HCT116 (cell line): ENCODE measurements around the gene ANTKMT. TPM values are rescaled to one million over a fixed set of nuclear protein-coding genes. Genes with fewer than 3 reads are reported as not detected.

Experiments
- ATAC-seq: fragments of 200-7000 bp; cut with Tn5 transposase; 2 replicates; pipeline ENCODE4 v1.9.1; 2020; ENCODE audit warnings: mild to moderate bottlenecking, moderate library complexity
- BruUV-seq: library from RNA; stranded (reverse); fragments of 400-500 nt; replicated peaks from 2 replicates; lab custom pipeline; 2021; lab: Mats Ljungman, UMichigan
- CTCF ChIA-PET: fragments of 300-600 bp; sonication (Branson Sonifier 250); formaldehyde crosslinking; loops from one replicate; lab custom pipeline; 2021; ENCODE audit warnings: antibody characterized with exemption; lab: Charles Lee
- POLR2A ChIA-PET: fragments of 300-600, 350-600 bp; sonication (Branson Sonifier 250); formaldehyde crosslinking; loops from one replicate; lab custom pipeline; 2021; ENCODE audit warnings: antibody characterized with exemption; lab: Charles Lee
- RAD21 ChIA-PET, 2 experiments: fragments of 300-600 bp; sonication (Branson Sonifier 250); formaldehyde crosslinking; loops; one replicate each; lab custom pipeline; 2023; ENCODE audit warnings: low total read pairs in 2 of 2; ENCODE audit not compliant: uncharacterized antibody in 2 of 2, unreplicated experiment in 2 of 2, low non-redundant PET in 1 of 2; lab: Charles Lee
- DNase-seq: peaks from one replicate; pipeline ENCODE4 v3.0.0-alpha.2; 2010; ENCODE audit warnings: low read depth, low spot score
- H2AFZ ChIP-seq: fragments of 200-600 bp; shearing (Covaris generic), sonication (generic); 2 replicates; pipeline ENCODE4 v1.6.1; 2017; ENCODE audit warnings: low read depth, mixed run types, mixed read lengths, antibody characterized with exemption, low read length; ENCODE audit not compliant: poor library complexity, severe bottlenecking
- H3K27ac ChIP-seq: 2 replicates; pipeline ENCODE4 v1.5.1; 2012; ENCODE audit warnings: low read depth, low read length
- H3K27me3 ChIP-seq: fragments of 200-600 bp; sonication (generic); 2 replicates; pipeline ENCODE4 v1.6.1; 2016; ENCODE audit warnings: mixed run types, low read length, mixed read lengths; ENCODE audit not compliant: insufficient read depth
- H3K36me3 ChIP-seq, 2 experiments: fragments of 200-500 bp in 1 of 2; fragments of 200-600 bp in 1 of 2; sonication (Bioruptor generic) in 1 of 2; sonication (generic) in 1 of 2; 2 replicates each; pipeline versions ENCODE4 v1.5.1 to v1.6.1; 2014 to 2016; ENCODE audit warnings: low read length in 2 of 2, inconsistent platforms in 1 of 2, mixed read lengths in 1 of 2, mixed run types in 1 of 2; ENCODE audit not compliant: insufficient read depth in 2 of 2, control insufficient read depth in 1 of 2
- H3K4me1 ChIP-seq, 2 experiments: fragments of 200-600 bp in 1 of 2; sonication (generic) in 1 of 2; 2 replicates each; pipeline versions ENCODE4 v1.5.1 to v1.6.1; 2012 to 2017; ENCODE audit warnings: low read length in 2 of 2, inconsistent platforms in 1 of 2, mild to moderate bottlenecking in 1 of 2, mixed read lengths in 1 of 2, mixed run types in 1 of 2, moderate library complexity in 1 of 2; ENCODE audit not compliant: insufficient read depth in 2 of 2, control insufficient read depth in 1 of 2
- H3K4me2 ChIP-seq: fragments of 200-600 bp; sonication (generic); 2 replicates; pipeline ENCODE4 v1.6.1; 2017; ENCODE audit warnings: mixed run types, low read length, mixed read lengths
- H3K4me3 ChIP-seq, 2 experiments: fragments of 200-600 bp in 1 of 2; sonication (generic) in 1 of 2; replicated peaks in 1 of 2; 2 replicates each; pipeline ENCODE4 v1.5.1; 2011 to 2016; ENCODE audit warnings: low read length in 2 of 2, control low read depth in 1 of 2, low read depth in 1 of 2, mild to moderate bottlenecking in 1 of 2, mixed read lengths in 1 of 2, mixed run types in 1 of 2
- H3K79me2 ChIP-seq: fragments of 200-600 bp; sonication (generic); 2 replicates; pipeline ENCODE4 v1.6.1; 2017; ENCODE audit warnings: mild to moderate bottlenecking, mixed run types, low read length, moderate library complexity, mixed read lengths; ENCODE audit not compliant: insufficient read depth
- H3K9ac ChIP-seq: fragments of 200-600 bp; sonication (generic); 2 replicates; pipeline ENCODE4 v1.6.1; 2016; ENCODE audit warnings: low read length, mixed read lengths
- H3K9me2 ChIP-seq: fragments of 200-600 bp; sonication (generic), shearing (Covaris generic); 2 replicates; pipeline ENCODE4 v1.6.1; 2017; ENCODE audit warnings: mixed run types, mild to moderate bottlenecking, moderate library complexity; ENCODE audit not compliant: insufficient read depth
- H3K9me3 ChIP-seq, 2 experiments: fragments of 200-500 bp in 1 of 2; fragments of 200-600 bp in 1 of 2; sonication (Bioruptor generic) in 1 of 2; sonication (generic) in 1 of 2; 2 replicates each; pipeline ENCODE4 v1.6.1; 2014 to 2017; ENCODE audit warnings: low read length in 2 of 2, mixed read lengths in 2 of 2, inconsistent platforms in 1 of 2, low read depth in 1 of 2, mild to moderate bottlenecking in 1 of 2, mixed run types in 1 of 2, moderate library complexity in 1 of 2; ENCODE audit not compliant: control insufficient read depth in 1 of 2, insufficient read depth in 1 of 2
- H4K20me1 ChIP-seq: fragments of 200-600 bp; sonication (generic), shearing (Covaris generic); 2 replicates; pipeline ENCODE4 v1.6.1; 2017; ENCODE audit warnings: mixed run types, mild to moderate bottlenecking, moderate library complexity; ENCODE audit not compliant: insufficient read depth
- CBX3 ChIP-seq: IDR thresholded peaks from 2 replicates; pipeline ENCODE4 v1.6.1; 2012; ENCODE audit warnings: low read depth
- CEBPB ChIP-seq: IDR thresholded peaks from 2 replicates; pipeline ENCODE4 v1.6.1; 2012; ENCODE audit warnings: low read depth
- CTCF ChIP-seq, 3 experiments: fragments of 200-600 bp in 1 of 3; sonication (generic) in 1 of 3; IDR thresholded peaks in 2 of 3; conservative IDR thresholded peaks in 1 of 3; 2 replicates each; pipeline ENCODE4 v1.5.1; 2012 to 2017; ENCODE audit warnings: low read depth in 2 of 3, low read length in 2 of 3, antibody characterized with exemption in 1 of 3, borderline replicate concordance in 1 of 3, control low read depth in 1 of 3, mild to moderate bottlenecking in 1 of 3, mixed read lengths in 1 of 3, mixed run types in 1 of 3, moderate library complexity in 1 of 3; ENCODE audit not compliant: insufficient read depth in 1 of 3
- EGR1 ChIP-seq: IDR thresholded peaks from 2 replicates; pipeline ENCODE4 v1.6.1; 2012; ENCODE audit warnings: low read depth
- ELF1 ChIP-seq: IDR thresholded peaks from 2 replicates; pipeline ENCODE4 v1.6.1; 2012; ENCODE audit warnings: low read depth, borderline replicate concordance
- EZH2 ChIP-seq: fragments of 200-600 bp; sonication (generic); IDR thresholded peaks from 2 replicates; pipeline ENCODE4 v1.6.1; 2017; ENCODE audit warnings: antibody characterized with exemption, mixed run types
- EZH2phosphoT487 ChIP-seq: fragments of 200-600 bp; IDR thresholded peaks from 2 replicates; pipeline ENCODE4 v1.6.1; 2018; ENCODE audit warnings: antibody characterized with exemption, borderline replicate concordance
- JUND ChIP-seq: IDR thresholded peaks from 2 replicates; pipeline ENCODE4 v1.6.1; 2012
- MAX ChIP-seq: IDR thresholded peaks from 2 replicates; pipeline ENCODE4 v1.6.1; 2012
- POLR2A ChIP-seq: IDR thresholded peaks from 2 replicates; pipeline ENCODE4 v1.7.0; 2011; ENCODE audit warnings: borderline replicate concordance; ENCODE audit not compliant: insufficient read depth, insufficient read length; ENCODE audit errors: extremely low read depth
- POLR2AphosphoS5 ChIP-seq: IDR thresholded peaks from 2 replicates; pipeline ENCODE4 v1.6.1; 2011; ENCODE audit warnings: mild to moderate bottlenecking, low read depth, low read length, moderate library complexity
- RAD21 ChIP-seq: IDR thresholded peaks from 2 replicates; pipeline ENCODE4 v1.6.1; 2012; ENCODE audit warnings: low read depth, mild to moderate bottlenecking
- REST ChIP-seq: IDR thresholded peaks from 2 replicates; pipeline ENCODE4 v1.6.1; 2012; ENCODE audit warnings: low read depth
- SP1 ChIP-seq: IDR thresholded peaks from 2 replicates; pipeline ENCODE4 v1.6.1; 2012; ENCODE audit warnings: low read depth
- SRF ChIP-seq: IDR thresholded peaks from 2 replicates; pipeline ENCODE4 v1.6.1; 2012; ENCODE audit warnings: low read depth
- TCF7L2 ChIP-seq: IDR thresholded peaks from 2 replicates; pipeline ENCODE4 v1.7.0; 2011; ENCODE audit warnings: borderline replicate concordance, inconsistent platforms; ENCODE audit not compliant: insufficient read depth, insufficient read length; ENCODE audit errors: extremely low read depth
- YY1 ChIP-seq: IDR thresholded peaks from 2 replicates; pipeline ENCODE4 v1.6.1; 2011; ENCODE audit warnings: low read length, low read depth, moderate library complexity, mild to moderate bottlenecking; ENCODE audit not compliant: insufficient replicate concordance; ENCODE audit errors: extremely low read depth
- ZBTB33 ChIP-seq: IDR thresholded peaks from 2 replicates; pipeline ENCODE4 v1.6.1; 2011; ENCODE audit warnings: mild to moderate bottlenecking, low read length, moderate library complexity; ENCODE audit not compliant: insufficient replicate concordance; ENCODE audit errors: extremely low read depth
- ZFX ChIP-seq: fragments of 450-650 bp; IDR thresholded peaks from 2 replicates; pipeline ENCODE4 v1.6.1; 2017
- ZNF274 ChIP-seq: fragments of 200-500 bp; sonication (Bioruptor generic); IDR thresholded peaks from 2 replicates; pipeline ENCODE4 v1.6.1; 2014; ENCODE audit warnings: mild to moderate bottlenecking, low read depth, low read length, inconsistent platforms
- intact Hi-C: fragments of 100-400 bp; cut with micrococcal nuclease; formaldehyde crosslinking; loops from 2 replicates; pipeline ENCODE4 v1.10.0; 2022
- total RNA-seq: library from RNA; stranded (reverse); gene quantifications from one replicate; pipeline ENCODE4 v1.2.1, GENCODE V29; 2021; ENCODE audit not compliant: unreplicated experiment

ANTKMT gene
- total RNA-seq, 1 experiment from 2014 or later, result 65.4 TPM

- DNase-seq (no peak), ATAC-seq (no peak)
- H3K4me3 ChIP-seq, result no peak overlapping the region
- ChIA-PET CTCF (interaction anchor here (1.6 kb wide), 1 partner anchor 36 kb away, joined by 3 read pairs; no protein-coding TSS in a partner anchor), POLR2A (no interaction called here), RAD21 (no interaction called here)
- no peak for TF ChIP-seq POLR2A
- no peak for TF ChIP-seq RAD21
- TF ChIP-seq CTCF (IDR thresholded peaks at IDR 0.05 in 2 of 3, conservative IDR thresholded peaks at IDR 0.05 in 1 of 3; ENCODE audit: borderline replicate concordance in 1 of 3, insufficient read depth in 1 of 3, low read depth in 2 of 3, low read length in 2 of 3), result no peak
- no peak for TF ChIP-seq TCF7L2
- TF ChIP-seq EGR1, result no peak
- TF ChIP-seq CBX3, result no peak
- no peak for TF ChIP-seq POLR2AphosphoS5
- no peak for TF ChIP-seq ZNF274
- no peak for TF ChIP-seq EZH2phosphoT487
- TF ChIP-seq ZFX, result no peak
- TF ChIP-seq MAX, result no peak
- TF ChIP-seq SP1, result no peak
- TF ChIP-seq ZBTB33, result no peak
- TF ChIP-seq JUND, result no peak
- no peak for TF ChIP-seq CEBPB
- no peak for TF ChIP-seq SRF
- TF ChIP-seq YY1, result no peak
- TF ChIP-seq ELF1, result no peak
- no peak for TF ChIP-seq REST
- TF ChIP-seq EZH2, result no peak
- H3K4me1 ChIP-seq, result peaks cover 0 to 7% of the 10 kb centered on the region in 2 experiments; a peak in 2 of 4 replicates
- no peaks in the 10 kb centered on the region for H3K9me2 ChIP-seq
- H3K27me3 ChIP-seq, result no peaks in the 10 kb centered on the region
- no peaks in the 10 kb centered on the region for H3K9me3 ChIP-seq
- H3K27ac ChIP-seq, result no peak overlapping the region
- intact Hi-C loops, result no loop called here
- no peak overlapping the region for H3K4me2 ChIP-seq
- no peaks in the 10 kb centered on the region for H3K36me3 ChIP-seq
- H2AFZ ChIP-seq, result no peak overlapping the region
- no peaks in the 10 kb centered on the region for H3K79me2 ChIP-seq
- no peaks in the 10 kb centered on the region for H4K20me1 ChIP-seq
- BruUV-seq, result no TSS peak
- no peak overlapping the region for H3K9ac ChIP-seq
These were observed 27.2 kb downstream of the ANTKMT start for GRCh38 chr16:747978-748746.
